HepG2 (cell line): ENCODE results near the gene ZACN. TPM values are rescaled to one million over a fixed set of nuclear protein-coding genes. Genes with fewer than 3 reads are reported as not detected.

Experiments used
- ATAC-seq: fragments of 200-7000 bp; cut with Tn5 transposase; 3 replicates; pipeline ENCODE4 v1.9.1; 2020; ENCODE audit warnings: mild to moderate bottlenecking, moderate library complexity
- BruUV-seq: library from RNA; stranded (reverse); fragments of 400-500 nt; replicated peaks from 2 replicates; lab custom pipeline; 2021; lab: Mats Ljungman, UMichigan
- CTCF ChIA-PET: fragments of 300-600 bp; formaldehyde crosslinking; extraction: SDS; loops from one replicate; lab custom pipeline; 2021; ENCODE audit warnings: low total read pairs, inconsistent platforms, low intra/inter-chr PET ratio; lab: Yijun Ruan, JAX
- POLR2A ChIA-PET: fragments of 350-600 bp; sonication (Branson Sonifier 250); formaldehyde crosslinking; loops from one replicate; lab custom pipeline; 2020; ENCODE audit warnings: antibody characterized with exemption, inconsistent platforms; lab: Yijun Ruan, JAX
- DNase-seq: peaks from one replicate; pipeline ENCODE4 v3.0.0-alpha.2; 2015; ENCODE audit warnings: low spot score
- FAIRE-seq: peaks from 3 replicates; lab custom pipeline; 2011; peaks lifted over from hg19 to GRCh38; lab: Jason Lieb, UNC
- H2AFZ ChIP-seq: one replicate; pipeline ENCODE4 v1.6.1; 2011; ENCODE audit warnings: low read length, inconsistent platforms
- H3K27ac ChIP-seq: fragments of 300-600 bp; 3 replicates; pipeline ENCODE4 v1.8.0; 2011; ENCODE audit warnings: mixed run types, mild to moderate bottlenecking, mixed read lengths, low read length, inconsistent platforms; ENCODE audit not compliant: insufficient read depth; ENCODE audit errors: extremely low read length
- H3K27me3 ChIP-seq, 2 experiments: fragments of 200-600 bp in 1 of 2; 2 replicates in 1 of 2; 3 replicates in 1 of 2; pipeline versions ENCODE4 v1.6.0 to v1.8.0; 2011; ENCODE audit warnings: low read length in 2 of 2, mild to moderate bottlenecking in 2 of 2, moderate library complexity in 2 of 2, inconsistent platforms in 1 of 2; ENCODE audit not compliant: insufficient read depth in 2 of 2, control insufficient read depth in 1 of 2
- H3K36me3 ChIP-seq, 2 experiments: fragments of 200-600 bp in 1 of 2; replicated peaks in 1 of 2; 2 replicates in 1 of 2; 3 replicates in 1 of 2; pipeline versions ENCODE4 v1.5.1 to v1.8.0; 2011; ENCODE audit warnings: low read length in 2 of 2, inconsistent platforms in 1 of 2; ENCODE audit not compliant: insufficient read depth in 2 of 2, control insufficient read depth in 1 of 2
- H3K4me1 ChIP-seq: 2 replicates; pipeline ENCODE4 v1.5.1; 2012; ENCODE audit warnings: low read length, inconsistent platforms; ENCODE audit not compliant: insufficient read depth
- H3K4me2 ChIP-seq: 2 replicates; pipeline ENCODE4 v1.6.0; 2011; ENCODE audit warnings: low read depth, low read length, inconsistent platforms
- H3K4me3 ChIP-seq, 3 experiments: fragments of 200-600 bp in 1 of 3; sonication (generic), shearing (Covaris generic) in 1 of 3; replicated peaks in 1 of 3; 2 replicates each; pipeline ENCODE4 v1.5.1; 2011 to 2016; ENCODE audit warnings: low read length in 3 of 3, inconsistent platforms in 2 of 3, low read depth in 2 of 3, mild to moderate bottlenecking in 2 of 3, control low read depth in 1 of 3, mixed read lengths in 1 of 3; ENCODE audit not compliant: insufficient read depth in 1 of 3
- H3K79me2 ChIP-seq: one replicate; pipeline ENCODE4 v1.6.1; 2011; ENCODE audit warnings: low read length, inconsistent platforms; ENCODE audit not compliant: insufficient read depth
- H3K9ac ChIP-seq: 2 replicates; pipeline ENCODE4 v1.6.0; 2011; ENCODE audit warnings: mild to moderate bottlenecking, low read depth, low read length, inconsistent platforms; ENCODE audit not compliant: insufficient read depth
- H3K9me3 ChIP-seq: 2 replicates; pipeline ENCODE4 v1.5.1; 2012; ENCODE audit warnings: mild to moderate bottlenecking, low read length
- H4K20me1 ChIP-seq: 2 replicates; pipeline ENCODE4 v1.6.0; 2011; ENCODE audit warnings: inconsistent platforms, mild to moderate bottlenecking, low read length, moderate library complexity; ENCODE audit not compliant: insufficient read depth
- NFE2L2 ChIP-seq: fragments of 150-350 bp; IDR thresholded peaks from 2 replicates; pipeline ENCODE4 v1.6.1; 2014; ENCODE audit warnings: low read length
- POLR2AphosphoS5 ChIP-seq: IDR thresholded peaks from 2 replicates; pipeline ENCODE4 v1.6.1; 2012; ENCODE audit warnings: low read depth, low read length
- POLR2G ChIP-seq: fragments of 200-400 bp; formaldehyde crosslinking; IDR thresholded peaks from 2 replicates; pipeline ENCODE4 v1.6.1; 2018; ENCODE audit warnings: mild to moderate bottlenecking, low read depth, low read length, moderate library complexity
- REPIN1 ChIP-seq: sonication (generic); formaldehyde crosslinking; IDR thresholded peaks from 2 replicates; pipeline ENCODE4 v1.8.0; 2022; ENCODE audit warnings: missing genetic modification reagents, low read depth, mild to moderate bottlenecking, borderline replicate concordance
- ZNF609 ChIP-seq: sonication (generic); formaldehyde crosslinking; IDR thresholded peaks from 2 replicates; pipeline ENCODE4 v1.4.0; 2020; ENCODE audit warnings: mild to moderate bottlenecking, missing genetic modification reagents, borderline replicate concordance
- ZSCAN30 ChIP-seq: sonication (generic); formaldehyde crosslinking; IDR thresholded peaks from 2 replicates; pipeline ENCODE4 v1.5.0; 2020; ENCODE audit warnings: mild to moderate bottlenecking, missing genetic modification reagents
- WGBS: methylation state at CpG from one replicate; pipeline ENCODE4 v1.1.6; 2017; ENCODE audit warnings: low lambda C conversion rate; 5-methylcytosine and 5-hydroxymethylcytosine counted together
- in situ Hi-C: cut with HindIII; loops from 2 replicates; pipeline ENCODE4 v1.10.0; 2017; ENCODE audit warnings: low pct_unique_long_range_greater_than_20kb; ENCODE audit not compliant: extremely low pct_ligation_motif_present
- intact Hi-C: fragments of 100-400 bp; cut with micrococcal nuclease; formaldehyde crosslinking; loops from one replicate; pipeline ENCODE4 v1.10.0; 2022; ENCODE audit not compliant: unreplicated experiment
- polyA plus RNA-seq, 8 experiments: library from polyadenylated mRNA; depleted of rRNA in 3 of 8; stranded (reverse) in 7 of 8; unstranded in 1 of 8; fragments of >200 nt; fragmentation: Illumina TruSeq in 4 of 8; extraction: Trizol in 4 of 8; gene quantifications; 2 replicates each; pipeline versions ENCODE4 v1.2.1 to v1.2.3, GENCODE V29; 2011 to 2016; ENCODE audit warnings: low read depth in 4 of 8, missing spikeins in 1 of 8, mixed read lengths in 1 of 8; ENCODE audit not compliant: insufficient read depth in 1 of 8
- total RNA-seq, 5 experiments: library from RNA; depleted of rRNA; stranded (reverse); fragments of >200 nt; fragmentation: Illumina TruSeq; extraction: Trizol; gene quantifications; 2 replicates each; pipeline ENCODE4 v1.2.3, GENCODE V29; 2016; ENCODE audit warnings: low read depth in 1 of 5

The ZACN gene
- total and polyA plus RNA-seq, 2 of the 13 experiments (the other 11 are each of a cell fraction or from before 2014, with no cell fraction given): 0.11 to 0.15 TPM

GRCh38 chr17:76038050-76038449, 40.9 kb upstream of the ZACN start (continued):
- TF ChIP-seq ZNF609 (CRISPR knock-in tag) (no peak), POLR2G (peak; percentile 45), POLR2AphosphoS5 (peak; percentile 21; the same call in 1 of the 2 replicates), REPIN1 (CRISPR knock-in tag) (no peak)

- Histone ChIP-seq H3K36me3 (peaks cover 31 to 65% of the 10 kb centered on the region in 2 experiments), H2AFZ (no peak overlapping the region), H3K27me3 (no peaks in the 10 kb centered on the region), H3K4me2 (no peak overlapping the region), H3K9me3 (no peaks in the 10 kb centered on the region), H4K20me1 (no peaks in the 10 kb centered on the region), H3K9ac (no peak overlapping the region), H3K27ac (no peak overlapping the region), H3K4me3 (no peak overlapping the region), H3K4me1 (peaks cover under 1% of the 10 kb centered on the region; the same call in 1 of the 2 replicates), H3K79me2 (no peaks in the 10 kb centered on the region)
- no peak for DNase-seq
- TF ChIP-seq NFE2L2 (peak; percentile 11; the same call in 1 of the 2 replicates), ZSCAN30 (CRISPR knock-in tag) (no peak)
- BruUV-seq: no TSS peak
- in situ Hi-C loops (no loop called here), intact Hi-C loops (no loop called here)
- WGBS: 84% methylated on average over 6 of the region's 6 CpGs
- FAIRE-seq: no peak
- ChIA-PET CTCF (no interaction called here), POLR2A (interaction anchor here (1.3 to 1.6 kb wide), 2 partner anchors 10 to 25 kb away, joined by 3 read pairs; no protein-coding TSS in a partner anchor)
- ATAC-seq: no peak; the same call in 2 of the 3 replicates
Measured at GRCh38 chr17:76039121-76039520, 39.9 kb upstream of the ZACN start.
